Measurements from ENCODE around the gene ANAPC1.
"Not testable (repeated sequence)": the region's sequence is repeated elsewhere in the genome, so short reads cannot be mapped to it uniquely, and the experiment has no call there.

Gene ANAPC1, protein sequence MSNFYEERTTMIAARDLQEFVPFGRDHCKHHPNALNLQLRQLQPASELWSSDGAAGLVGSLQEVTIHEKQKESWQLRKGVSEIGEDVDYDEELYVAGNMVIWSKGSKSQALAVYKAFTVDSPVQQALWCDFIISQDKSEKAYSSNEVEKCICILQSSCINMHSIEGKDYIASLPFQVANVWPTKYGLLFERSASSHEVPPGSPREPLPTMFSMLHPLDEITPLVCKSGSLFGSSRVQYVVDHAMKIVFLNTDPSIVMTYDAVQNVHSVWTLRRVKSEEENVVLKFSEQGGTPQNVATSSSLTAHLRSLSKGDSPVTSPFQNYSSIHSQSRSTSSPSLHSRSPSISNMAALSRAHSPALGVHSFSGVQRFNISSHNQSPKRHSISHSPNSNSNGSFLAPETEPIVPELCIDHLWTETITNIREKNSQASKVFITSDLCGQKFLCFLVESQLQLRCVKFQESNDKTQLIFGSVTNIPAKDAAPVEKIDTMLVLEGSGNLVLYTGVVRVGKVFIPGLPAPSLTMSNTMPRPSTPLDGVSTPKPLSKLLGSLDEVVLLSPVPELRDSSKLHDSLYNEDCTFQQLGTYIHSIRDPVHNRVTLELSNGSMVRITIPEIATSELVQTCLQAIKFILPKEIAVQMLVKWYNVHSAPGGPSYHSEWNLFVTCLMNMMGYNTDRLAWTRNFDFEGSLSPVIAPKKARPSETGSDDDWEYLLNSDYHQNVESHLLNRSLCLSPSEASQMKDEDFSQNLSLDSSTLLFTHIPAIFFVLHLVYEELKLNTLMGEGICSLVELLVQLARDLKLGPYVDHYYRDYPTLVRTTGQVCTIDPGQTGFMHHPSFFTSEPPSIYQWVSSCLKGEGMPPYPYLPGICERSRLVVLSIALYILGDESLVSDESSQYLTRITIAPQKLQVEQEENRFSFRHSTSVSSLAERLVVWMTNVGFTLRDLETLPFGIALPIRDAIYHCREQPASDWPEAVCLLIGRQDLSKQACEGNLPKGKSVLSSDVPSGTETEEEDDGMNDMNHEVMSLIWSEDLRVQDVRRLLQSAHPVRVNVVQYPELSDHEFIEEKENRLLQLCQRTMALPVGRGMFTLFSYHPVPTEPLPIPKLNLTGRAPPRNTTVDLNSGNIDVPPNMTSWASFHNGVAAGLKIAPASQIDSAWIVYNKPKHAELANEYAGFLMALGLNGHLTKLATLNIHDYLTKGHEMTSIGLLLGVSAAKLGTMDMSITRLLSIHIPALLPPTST (N-terminal part only)

DNA sequence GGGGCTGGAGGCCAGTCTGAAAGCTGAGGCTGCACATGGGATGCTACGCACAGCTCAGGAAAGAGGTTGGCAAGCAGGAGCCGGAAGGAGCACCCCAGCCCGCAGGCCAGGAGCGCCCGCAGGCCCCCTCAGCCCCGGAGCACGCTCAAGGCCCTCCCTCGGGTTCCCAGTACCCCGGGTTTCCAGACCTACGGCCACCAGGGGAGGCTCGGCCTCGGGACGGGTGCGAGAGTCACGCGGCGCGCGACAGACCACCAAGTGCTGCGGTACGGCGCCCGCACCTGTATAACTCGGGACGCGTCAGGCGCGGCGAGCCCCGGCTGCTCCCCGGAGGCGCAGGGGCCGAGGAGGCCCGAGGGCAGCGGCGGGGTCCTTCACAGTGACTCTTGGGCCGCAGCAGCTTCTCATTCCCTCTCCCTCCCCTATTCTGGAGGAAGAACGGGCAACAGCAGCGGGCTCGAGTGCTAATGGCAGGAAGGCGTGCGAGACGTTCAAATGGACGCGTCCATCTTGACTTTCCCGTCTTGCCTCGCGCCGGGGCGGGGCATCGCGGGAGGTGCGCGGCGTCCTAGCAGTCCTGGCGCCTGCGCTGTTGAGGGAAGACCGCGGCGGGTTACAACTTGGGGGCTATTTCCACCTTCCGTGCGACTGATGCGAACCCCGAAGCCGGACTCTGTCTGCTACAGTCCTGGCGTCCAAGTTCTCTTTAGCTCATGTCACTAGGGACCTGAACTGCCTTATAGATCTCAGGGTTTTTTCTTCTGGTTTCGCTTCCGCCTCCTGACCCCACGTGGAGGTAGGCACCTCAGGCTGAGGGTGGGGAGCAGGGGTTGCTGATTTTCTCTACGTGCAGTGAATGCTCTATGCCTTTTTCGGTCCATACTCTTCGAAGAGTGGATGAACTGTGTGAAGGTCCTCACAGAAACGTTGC is at the start of gene ANAPC1:
Gene ANAPC1 (minus strand): TSS at position 533 of the 931 bp plus-strand sequence. CDS start 3,368 bp downstream, outside the sequence.
- peak; percentile 59 to 74 for DNase-seq (ENCODE audit: low read depth in 2 of 2, low spot score in 1 of 2)

DNA sequence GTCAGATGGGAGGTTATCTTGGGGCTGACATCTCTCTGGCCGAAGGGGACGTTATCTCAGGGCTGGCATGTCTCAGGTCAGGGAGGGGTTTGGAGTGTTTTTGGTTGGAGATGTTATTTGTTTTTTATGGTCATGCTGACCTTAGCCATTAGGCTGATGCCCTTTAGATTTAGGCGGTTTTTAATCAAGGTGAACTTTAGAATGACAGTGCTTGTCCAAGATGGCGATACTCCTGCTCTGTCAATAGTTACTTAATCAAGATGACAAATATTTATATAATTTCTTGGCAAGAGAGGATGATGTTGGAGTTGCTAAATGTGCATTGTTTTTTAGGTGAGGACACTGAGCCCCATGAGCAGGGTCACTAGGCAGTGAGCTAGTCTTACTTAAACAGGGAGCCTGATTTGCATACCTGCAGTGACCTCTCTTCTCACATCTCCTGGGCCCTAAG is 48.9 kb upstream of the ANAPC1 start:
- no peak for DNase-seq (ENCODE audit: low read depth in 2 of 2, low spot score in 1 of 2)

DNA sequence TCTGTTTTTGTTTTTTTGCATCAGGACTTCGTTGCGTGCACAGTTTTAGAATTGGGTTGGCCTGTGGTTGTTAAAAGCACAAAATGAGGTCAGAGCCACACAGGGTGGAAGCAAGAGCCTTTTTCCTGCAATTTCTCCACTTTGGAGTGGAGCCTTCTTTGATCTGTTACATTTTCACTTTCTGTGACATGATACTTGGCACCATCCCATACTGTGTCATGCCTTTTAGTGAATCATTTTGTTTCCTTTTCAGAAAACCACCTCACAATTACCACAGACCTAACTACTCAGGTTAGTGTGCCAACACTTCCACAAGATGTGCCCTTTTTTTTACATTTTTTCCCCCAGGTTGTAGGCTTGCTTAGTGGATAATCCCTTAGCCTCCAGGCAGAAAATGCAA is 46.9 kb upstream of the ANAPC1 start:
- no peak for DNase-seq (ENCODE audit: low read depth in 2 of 2, low spot score in 1 of 2)

DNA sequence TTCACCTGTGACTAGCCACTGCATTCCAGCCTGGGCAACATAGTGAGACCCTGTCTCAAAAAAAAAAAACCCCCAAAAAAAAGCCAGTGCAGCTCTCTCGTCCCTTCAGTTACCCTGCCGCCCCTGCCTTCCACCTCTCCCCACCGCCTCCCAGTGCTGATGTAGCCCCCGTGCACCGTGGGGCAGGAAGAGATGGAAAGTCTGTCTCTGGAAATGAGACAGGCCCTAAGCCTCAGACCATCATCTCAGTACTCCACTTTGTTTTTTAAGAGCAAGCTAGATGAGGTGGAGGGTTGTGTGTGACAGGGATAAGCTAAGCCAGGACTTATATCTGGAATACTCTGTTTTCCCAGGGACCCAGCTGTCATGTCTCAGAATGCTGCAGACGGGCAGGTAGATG is 46.4 kb upstream of the ANAPC1 start:
- no peak for DNase-seq (ENCODE audit: low read depth in 2 of 2, low spot score in 1 of 2)

DNA sequence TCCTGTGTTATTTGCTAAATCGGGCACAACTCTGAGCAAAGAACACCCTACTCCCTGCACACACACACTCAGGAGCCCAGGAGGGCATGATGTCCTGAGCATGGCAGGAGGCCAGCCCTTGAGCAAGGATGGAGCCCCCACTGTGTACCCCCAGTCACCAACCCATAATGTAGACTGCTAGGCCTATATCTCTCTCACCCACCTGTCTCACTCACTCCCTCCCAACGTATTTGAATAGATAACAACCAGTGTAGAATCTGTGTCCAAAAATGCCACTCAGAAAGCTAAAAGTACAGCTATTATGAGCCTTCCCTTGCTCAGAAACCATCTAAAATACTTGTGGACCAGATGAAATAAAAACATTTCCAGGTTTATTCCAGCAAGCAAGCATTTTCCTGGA is 43.7 kb upstream of the ANAPC1 start:
- DNase-seq (ENCODE audit: low read depth in 2 of 2, low spot score in 1 of 2), result no peak

DNA sequence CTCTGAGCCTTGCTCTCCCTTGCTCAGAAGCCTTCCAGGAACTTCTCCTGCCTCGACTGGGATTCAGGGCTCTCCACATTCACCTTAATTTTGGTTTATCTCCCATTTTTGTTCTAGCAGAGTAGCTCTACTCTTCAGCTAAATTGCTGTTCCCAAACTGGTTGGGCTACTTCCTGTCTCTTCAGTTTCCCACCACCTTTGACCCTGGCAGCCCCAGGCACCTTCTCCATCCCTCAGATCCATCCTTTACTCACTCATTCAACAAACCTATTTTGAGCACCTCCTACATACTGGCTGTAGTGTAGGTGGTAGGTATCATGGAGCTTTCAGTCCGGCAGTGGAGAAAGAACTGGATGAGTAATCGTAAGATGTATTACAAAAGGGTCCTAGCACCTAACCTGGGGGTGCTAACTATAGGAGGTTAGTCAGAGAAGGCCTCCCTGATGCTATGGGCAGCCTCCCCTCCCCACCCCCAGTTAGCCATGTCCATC is 40.7 kb upstream of the ANAPC1 start:
- no peak for DNase-seq (ENCODE audit: low read depth in 2 of 2, low spot score in 1 of 2)

DNA sequence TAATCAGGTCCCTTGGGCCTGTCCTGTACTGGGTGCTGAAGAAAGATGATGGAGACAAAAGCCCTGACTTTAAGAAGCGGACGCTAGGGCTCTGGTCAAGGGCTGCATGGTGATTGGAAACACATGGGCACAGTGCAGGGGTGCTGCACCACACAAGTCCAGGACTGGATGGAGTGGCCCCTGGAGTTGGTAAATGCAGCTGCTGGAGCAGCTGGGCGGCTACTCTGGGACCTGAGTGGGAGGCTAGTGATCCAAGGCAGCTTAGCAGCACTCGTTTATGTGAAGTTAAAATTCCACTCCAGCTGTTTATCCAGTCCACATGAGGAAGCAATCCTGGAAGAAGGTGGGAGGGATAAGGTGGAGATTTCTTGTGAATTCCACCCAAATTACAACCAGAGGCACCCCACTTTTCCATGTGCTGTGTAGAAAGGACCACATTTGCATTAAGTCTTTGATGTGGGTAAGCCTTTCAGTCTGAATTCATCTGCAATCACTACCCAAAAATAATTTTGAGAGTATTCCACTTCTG is 39.3 kb upstream of the ANAPC1 start:
- no peak for DNase-seq (ENCODE audit: low read depth in 2 of 2, low spot score in 1 of 2)

DNA sequence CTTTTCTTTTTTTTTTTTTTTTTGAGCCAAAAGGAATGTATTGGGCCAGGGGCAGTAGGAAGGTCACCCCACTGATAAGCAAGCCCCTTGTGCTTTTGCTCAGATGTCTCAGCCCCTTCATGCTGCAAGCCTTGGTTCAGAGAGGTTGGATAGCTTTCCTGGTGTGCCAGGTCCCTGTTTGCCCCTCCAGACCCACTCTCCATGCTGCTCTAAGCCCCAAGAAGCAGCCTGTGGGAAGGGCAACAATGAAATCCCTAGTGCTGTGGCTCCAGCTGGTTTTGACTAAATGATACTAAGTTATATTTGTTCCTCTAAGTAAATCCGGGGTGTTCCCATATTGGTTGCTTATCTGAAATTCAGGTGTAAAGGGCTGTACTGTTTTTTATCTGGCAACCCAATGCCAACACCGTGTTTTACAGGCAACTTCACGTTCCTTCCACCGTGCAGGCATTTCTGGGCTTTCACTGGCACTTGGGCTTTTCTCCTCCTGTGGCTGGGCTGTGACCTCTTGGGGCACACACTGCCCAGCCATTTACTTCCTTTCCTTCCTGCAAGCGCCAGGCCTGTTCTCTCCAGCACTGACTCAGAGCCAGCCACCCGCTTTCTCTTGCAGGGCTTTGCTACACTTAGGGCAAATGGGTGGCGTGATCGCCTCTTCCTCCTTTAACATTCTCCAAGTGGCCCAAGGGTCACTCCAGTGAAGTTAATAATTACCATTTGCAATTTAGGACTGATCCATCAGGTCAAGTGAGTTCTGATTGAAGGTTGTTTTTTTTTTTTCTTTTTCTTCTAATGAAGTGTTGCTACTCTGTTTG is 36.0 kb upstream of the ANAPC1 start:
- DNase-seq (ENCODE audit: low read depth in 2 of 2, low spot score in 1 of 2), result no peak

DNA sequence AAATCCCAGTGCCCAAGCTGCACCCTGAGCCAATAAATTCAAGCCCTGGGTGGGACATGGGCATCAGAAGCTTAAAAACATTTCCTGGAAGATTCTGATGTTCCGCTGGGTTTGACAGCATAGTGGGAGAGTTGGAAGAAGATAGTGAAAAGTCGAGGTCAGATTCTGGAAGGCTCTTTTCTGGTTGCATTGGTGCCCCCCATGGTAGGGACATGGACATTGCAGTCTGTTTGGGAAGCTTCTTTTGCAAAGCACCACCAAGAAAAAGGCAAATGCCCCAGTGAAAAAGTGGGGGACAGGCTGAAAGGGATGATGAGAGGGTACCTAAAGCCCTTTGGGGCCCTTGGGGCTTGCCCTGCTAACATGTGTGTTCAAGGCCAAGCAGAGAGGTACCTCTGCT is 35.4 kb upstream of the ANAPC1 start:
- no peak for DNase-seq (ENCODE audit: low read depth in 2 of 2, low spot score in 1 of 2)

DNA sequence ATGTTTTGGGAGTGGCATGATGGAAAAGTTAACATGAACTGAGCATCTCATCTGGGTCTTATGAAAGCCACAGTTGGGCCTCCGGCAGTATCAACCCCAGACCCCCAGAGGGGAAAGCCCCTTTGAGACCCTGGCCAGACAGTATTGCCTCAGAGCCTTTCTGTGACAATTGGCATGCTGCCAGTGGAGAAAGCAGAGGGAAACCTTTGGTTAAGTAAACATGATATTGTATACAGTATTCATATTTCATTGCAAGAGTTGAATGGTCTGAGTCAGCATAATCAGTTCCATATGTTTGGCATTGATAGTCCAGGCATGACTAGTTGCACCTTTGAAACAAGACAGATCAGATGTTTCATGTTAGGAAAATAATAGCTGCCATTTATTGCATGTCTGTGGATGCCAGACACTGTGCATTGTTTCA is 34.4 kb upstream of the ANAPC1 start:
- no peak for DNase-seq (ENCODE audit: low read depth in 2 of 2, low spot score in 1 of 2)

DNA sequence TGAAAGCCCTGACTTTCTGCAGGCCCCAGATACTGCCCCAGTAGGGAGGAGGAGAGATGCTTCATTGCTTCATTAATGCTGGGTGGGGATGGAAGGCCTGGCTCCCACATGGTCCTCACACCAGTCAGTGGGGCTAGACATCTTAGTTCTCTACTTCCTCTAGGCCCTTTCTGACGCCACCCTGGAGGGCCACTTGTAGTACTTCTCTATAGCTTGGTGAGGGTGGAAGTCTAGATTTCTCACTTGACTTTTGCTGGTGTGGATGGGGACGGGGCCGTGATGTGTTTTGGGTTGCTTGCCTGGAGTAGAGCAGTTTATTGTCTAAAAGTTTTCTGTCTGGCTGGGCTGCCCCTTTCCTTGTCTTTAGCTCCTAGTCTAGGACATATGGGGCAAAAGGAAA is 33.1 kb upstream of the ANAPC1 start:
- DNase-seq (ENCODE audit: low read depth in 2 of 2, low spot score in 1 of 2), result no peak

DNA sequence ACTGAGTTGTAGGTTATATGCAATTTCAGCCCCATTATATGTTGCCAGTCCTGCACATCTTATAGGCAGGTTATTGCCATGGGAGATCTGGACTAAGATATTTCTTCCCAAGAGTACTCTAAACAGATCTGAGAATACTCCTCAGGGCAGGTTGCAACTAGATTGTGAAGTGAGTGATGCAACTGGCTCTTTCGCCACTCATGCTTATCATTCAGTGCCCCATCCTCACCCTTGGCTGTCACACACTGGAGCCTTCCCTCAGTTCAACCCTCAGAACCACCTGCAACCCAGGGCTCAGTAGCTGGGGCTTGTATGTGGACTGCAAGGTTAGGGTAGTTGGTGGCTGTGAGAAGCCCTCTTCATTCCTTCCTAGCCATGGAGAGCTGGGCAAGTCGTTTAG is 28.6 kb upstream of the ANAPC1 start:
- no peak for DNase-seq (ENCODE audit: low read depth in 2 of 2, low spot score in 1 of 2)

DNA sequence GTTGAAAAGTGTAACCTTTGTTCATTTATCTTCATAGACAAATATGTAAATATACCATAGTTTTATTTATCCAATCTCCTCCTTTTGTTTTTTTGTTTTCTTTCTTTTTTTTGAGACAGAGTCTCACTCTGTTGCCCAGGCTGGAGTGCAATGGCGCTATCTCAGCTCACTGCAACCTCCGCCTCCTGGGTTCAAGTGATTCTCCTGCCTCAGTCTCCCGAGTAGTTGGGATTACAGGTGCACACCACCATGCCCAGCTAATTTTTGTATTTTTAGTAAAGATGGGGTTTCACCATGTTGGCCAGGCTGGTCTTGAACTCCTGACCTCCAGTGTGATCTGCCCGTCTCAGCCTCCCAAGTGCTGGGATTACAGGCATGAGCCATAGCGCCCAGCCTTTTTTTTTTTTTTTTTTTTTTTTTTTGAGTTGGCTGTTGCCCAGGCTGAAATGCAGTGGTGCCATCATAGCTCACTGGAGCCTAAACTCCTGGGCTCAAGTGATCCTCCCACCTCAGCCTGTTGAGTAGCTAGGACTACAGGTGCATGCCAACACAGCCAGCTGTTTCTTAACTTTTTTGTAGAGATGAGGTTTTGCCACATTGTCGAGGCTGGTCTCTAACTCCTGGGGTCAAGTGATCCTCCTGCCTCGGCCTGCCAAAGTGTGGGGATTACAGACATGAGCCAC is 27.4 kb upstream of the ANAPC1 start:
- not testable (repeated sequence) for DNase-seq (ENCODE audit: low read depth in 2 of 2, low spot score in 1 of 2)

DNA sequence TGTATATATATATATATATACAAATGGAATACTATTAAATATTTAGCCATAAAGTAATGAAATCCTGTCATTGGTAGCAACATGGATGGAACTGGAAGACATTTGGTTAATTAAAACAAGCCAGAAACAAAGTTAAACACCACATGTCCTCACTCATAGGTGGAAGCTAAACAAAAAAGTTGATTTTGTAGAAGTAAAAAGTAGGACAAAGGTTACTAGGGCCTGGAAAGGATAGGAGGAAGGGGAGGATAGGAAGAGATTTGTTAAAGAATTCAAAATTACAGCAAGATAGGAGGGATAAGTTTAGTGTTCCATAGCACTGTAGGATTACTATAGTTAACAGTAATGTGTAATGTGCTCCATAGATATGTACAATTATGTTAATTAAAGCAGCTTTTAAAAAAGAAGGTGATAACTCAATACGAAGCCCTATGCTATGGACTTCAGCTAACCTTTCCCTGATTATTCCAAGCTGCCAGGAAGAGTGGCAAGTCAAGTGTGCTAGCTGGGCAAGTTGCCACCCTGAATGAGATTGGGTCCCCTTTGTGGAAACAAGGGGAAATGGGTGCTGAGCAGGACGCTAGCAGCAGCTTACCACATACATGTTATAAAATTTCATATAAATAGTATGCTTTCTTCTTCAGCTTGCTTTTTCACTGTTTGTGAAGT is 26.8 kb upstream of the ANAPC1 start:
- no peak for DNase-seq (ENCODE audit: low read depth in 2 of 2, low spot score in 1 of 2)

DNA sequence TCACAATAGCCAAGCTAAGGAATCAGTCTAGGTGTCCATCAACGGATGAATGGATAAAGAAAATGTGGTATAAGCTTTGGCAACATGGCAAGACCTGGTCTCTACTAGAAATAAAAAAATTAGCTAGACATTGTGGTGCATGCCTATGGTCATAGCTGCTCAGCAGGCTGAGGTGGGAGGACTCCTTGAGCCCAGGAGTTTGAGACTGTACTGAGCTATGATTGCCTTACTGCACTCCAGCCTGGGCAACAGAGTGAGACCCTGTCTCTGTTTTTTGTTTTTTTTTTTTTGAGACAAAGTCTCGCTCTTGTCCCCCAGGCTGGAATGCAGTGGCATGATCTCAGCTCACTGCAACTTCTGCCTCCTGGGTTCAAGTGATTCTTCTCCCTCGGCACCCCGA is 26.0 kb upstream of the ANAPC1 start:
- DNase-seq (ENCODE audit: low read depth in 2 of 2, low spot score in 1 of 2), result not testable (repeated sequence)

DNA sequence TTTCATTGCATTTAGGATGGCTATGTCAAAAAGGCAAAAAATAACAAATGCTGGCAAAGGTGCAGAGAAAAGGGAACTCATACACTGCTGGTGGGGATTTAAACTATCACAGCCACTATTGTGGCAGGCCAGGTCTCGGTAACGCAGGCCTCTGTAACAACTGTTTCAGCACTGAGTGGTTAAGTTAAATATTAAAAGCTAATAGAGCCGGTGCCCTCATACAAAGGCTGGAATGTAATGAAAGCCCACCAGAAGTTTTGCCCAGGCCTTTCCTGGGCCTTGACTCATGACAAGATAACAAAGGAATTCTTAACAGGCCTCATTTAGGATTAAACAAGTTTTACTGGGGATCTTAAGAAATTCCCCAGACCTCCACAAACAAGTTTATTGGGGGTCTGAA is 25.1 kb upstream of the ANAPC1 start:
- DNase-seq (ENCODE audit: low read depth in 2 of 2, low spot score in 1 of 2), result no peak

DNA sequence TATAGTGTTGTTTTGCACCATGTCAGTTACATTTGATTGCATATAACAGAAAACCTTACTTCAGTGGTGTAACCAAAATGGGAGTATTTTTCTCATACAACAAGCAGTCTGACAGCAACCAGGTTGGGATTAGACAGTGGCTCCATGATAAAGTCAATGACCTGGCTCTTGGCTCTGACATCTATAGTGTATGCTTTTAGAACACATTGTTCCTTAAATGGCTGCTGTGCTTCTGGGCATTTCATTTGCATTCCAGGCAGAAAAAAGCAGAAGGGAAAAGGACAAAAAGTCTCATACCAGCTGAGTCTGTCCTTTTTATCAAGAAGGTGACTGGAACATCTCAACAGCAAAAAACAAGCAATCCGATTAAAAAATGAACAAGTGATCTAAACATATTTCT is 24.6 kb upstream of the ANAPC1 start:
- no peak for DNase-seq (ENCODE audit: low read depth in 2 of 2, low spot score in 1 of 2)

Measured in stimulated activated CD8-positive, alpha-beta memory T cell treated with anti-CD3 and anti-CD28 coated beads, Interleukin-4, amount 100 ng/mL, for 4 hours (primary cell).